HepG2 (cell line): ENCODE measurements around the gene NUDT22. TPM values are rescaled to one million over a fixed set of nuclear protein-coding genes. Genes with fewer than 3 reads are reported as not detected.

ENCODE experiments used
- CEBPG ChIP-seq: IDR thresholded peaks from 2 replicates; pipeline ENCODE4 v1.6.1; 2016
- HNF4A ChIP-seq: sonication (generic); formaldehyde crosslinking; IDR thresholded peaks from 2 replicates; pipeline ENCODE4 v1.4.0; 2020; ENCODE audit warnings: missing genetic modification reagents
- NFIC ChIP-seq: IDR thresholded peaks from 2 replicates; pipeline ENCODE4 v1.6.1; 2012; ENCODE audit warnings: mild to moderate bottlenecking, low read length, inconsistent platforms
- NFKBIZ ChIP-seq: IDR thresholded peaks from 2 replicates; pipeline ENCODE4 v1.6.1; 2018; ENCODE audit warnings: missing genetic modification reagents, missing compliant biosample characterization
- SALL1 ChIP-seq: sonication (generic); formaldehyde crosslinking; IDR thresholded peaks from 2 replicates; pipeline ENCODE4 v1.8.0; 2022; ENCODE audit warnings: mild to moderate bottlenecking, missing genetic modification reagents
- SNAI1 ChIP-seq: sonication (generic); formaldehyde crosslinking; IDR thresholded peaks from 2 replicates; pipeline ENCODE4 v1.5.0; 2020; ENCODE audit warnings: mild to moderate bottlenecking, missing genetic modification reagents, borderline replicate concordance
- TBL1XR1 ChIP-seq: fragments of 150-350 bp; IDR thresholded peaks from 2 replicates; pipeline ENCODE4 v1.6.1; 2014; ENCODE audit warnings: borderline replicate concordance, low read length; ENCODE audit not compliant: partially characterized antibody
- U2AF1 ChIP-seq: fragments of 200-400 bp; formaldehyde crosslinking; optimal IDR thresholded peaks from 2 replicates; pipeline ENCODE3; 2017; ENCODE audit warnings: mild to moderate bottlenecking, low read depth, low read length
- ZNF12 ChIP-seq: sonication (generic); formaldehyde crosslinking; IDR thresholded peaks from 2 replicates; pipeline ENCODE4 v1.5.0; 2020; ENCODE audit warnings: missing genetic modification reagents
- ZNF205 ChIP-seq: IDR thresholded peaks from 2 replicates; pipeline ENCODE4 v1.6.1; 2018; ENCODE audit warnings: missing biosample characterization, missing genetic modification reagents
- ZNF260 ChIP-seq: sonication (generic); formaldehyde crosslinking; IDR thresholded peaks from 2 replicates; pipeline ENCODE4 v1.4.0; 2020; ENCODE audit warnings: missing genetic modification reagents, low read depth, mild to moderate bottlenecking, borderline replicate concordance
- ZNF484 ChIP-seq: sonication (generic); formaldehyde crosslinking; IDR thresholded peaks from 2 replicates; pipeline ENCODE4 v1.5.1; 2020; ENCODE audit warnings: mild to moderate bottlenecking, low read depth, missing genetic modification reagents, borderline replicate concordance
- ZNF607 ChIP-seq: sonication (generic); formaldehyde crosslinking; IDR thresholded peaks from 2 replicates; pipeline ENCODE4 v1.5.1; 2020; ENCODE audit warnings: missing genetic modification reagents, mild to moderate bottlenecking, borderline replicate concordance
- ZNF614 ChIP-seq: IDR thresholded peaks from 2 replicates; pipeline ENCODE4 v1.6.1; 2018; ENCODE audit warnings: missing biosample characterization, missing genetic modification reagents, inconsistent platforms, borderline replicate concordance
- polyA plus RNA-seq, 8 experiments: library from polyadenylated mRNA; depleted of rRNA in 3 of 8; stranded (reverse) in 7 of 8; unstranded in 1 of 8; fragments of >200 nt; fragmentation: Illumina TruSeq in 4 of 8; extraction: Trizol in 4 of 8; gene quantifications; 2 replicates each; pipeline versions ENCODE4 v1.2.1 to v1.2.3, GENCODE V29; 2011 to 2016; ENCODE audit warnings: low read depth in 4 of 8, missing spikeins in 1 of 8, mixed read lengths in 1 of 8; ENCODE audit not compliant: insufficient read depth in 1 of 8
- total RNA-seq, 5 experiments: library from RNA; depleted of rRNA; stranded (reverse); fragments of >200 nt; fragmentation: Illumina TruSeq; extraction: Trizol; gene quantifications; 2 replicates each; pipeline ENCODE4 v1.2.3, GENCODE V29; 2016; ENCODE audit warnings: low read depth in 1 of 5
- TF ChIP-seq, protein P1 (sequence below): sonication (generic); formaldehyde crosslinking; IDR thresholded peaks from 2 replicates; pipeline ENCODE4 v1.5.1; 2020; ENCODE audit warnings: mild to moderate bottlenecking, missing genetic modification reagents, borderline replicate concordance
- TF ChIP-seq, protein P2 (sequence below): sonication (generic); formaldehyde crosslinking; IDR thresholded peaks from 2 replicates; pipeline ENCODE4 v1.8.1; 2023; ENCODE audit warnings: mild to moderate bottlenecking, missing genetic modification reagents
- TF ChIP-seq, protein P3 (sequence below): sonication (generic); formaldehyde crosslinking; IDR thresholded peaks from 2 replicates; pipeline ENCODE4 v1.4.0; 2020; ENCODE audit warnings: mild to moderate bottlenecking, low read depth, missing genetic modification reagents
- TF ChIP-seq, protein P4 (sequence below): IDR thresholded peaks from 2 replicates; pipeline ENCODE4 v1.6.1; 2018; ENCODE audit warnings: missing genetic modification reagents, mild to moderate bottlenecking, missing compliant biosample characterization
- TF ChIP-seq, protein P5 (sequence below): sonication (generic); formaldehyde crosslinking; IDR thresholded peaks from 2 replicates; pipeline ENCODE4 v1.4.0; 2020; ENCODE audit warnings: missing genetic modification reagents, borderline replicate concordance

The NUDT22 gene
- total and polyA plus RNA-seq, 2 of the 13 experiments (the other 11 are each of a cell fraction or from before 2014, with no cell fraction given), result 33.5 to 39.8 TPM

DNA sequence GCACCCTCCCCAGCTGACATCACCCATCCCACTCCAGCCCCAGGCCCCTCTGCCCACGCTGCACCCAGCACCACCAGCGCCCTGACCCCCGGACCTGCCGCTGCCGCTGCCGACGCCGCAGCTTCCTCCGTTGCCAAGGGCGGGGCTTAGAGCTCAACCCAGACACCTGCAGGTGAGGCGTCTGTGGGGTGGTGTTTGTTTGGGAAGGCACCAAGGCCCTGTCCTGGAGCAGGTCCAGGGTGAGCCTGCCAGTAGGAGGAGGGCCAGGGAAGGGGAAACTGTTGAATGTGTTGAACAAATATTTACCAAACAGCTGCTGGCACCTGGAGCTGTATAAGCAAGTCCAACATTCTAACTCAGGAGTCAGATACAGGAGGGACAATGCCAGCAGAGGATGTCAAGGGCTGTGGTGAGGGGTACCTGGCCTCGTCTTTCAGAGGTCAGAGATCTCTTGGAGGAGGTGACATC lies 11.4 kb downstream of the NUDT22 start (continued):
- TF ChIP-seq, protein P1, sequence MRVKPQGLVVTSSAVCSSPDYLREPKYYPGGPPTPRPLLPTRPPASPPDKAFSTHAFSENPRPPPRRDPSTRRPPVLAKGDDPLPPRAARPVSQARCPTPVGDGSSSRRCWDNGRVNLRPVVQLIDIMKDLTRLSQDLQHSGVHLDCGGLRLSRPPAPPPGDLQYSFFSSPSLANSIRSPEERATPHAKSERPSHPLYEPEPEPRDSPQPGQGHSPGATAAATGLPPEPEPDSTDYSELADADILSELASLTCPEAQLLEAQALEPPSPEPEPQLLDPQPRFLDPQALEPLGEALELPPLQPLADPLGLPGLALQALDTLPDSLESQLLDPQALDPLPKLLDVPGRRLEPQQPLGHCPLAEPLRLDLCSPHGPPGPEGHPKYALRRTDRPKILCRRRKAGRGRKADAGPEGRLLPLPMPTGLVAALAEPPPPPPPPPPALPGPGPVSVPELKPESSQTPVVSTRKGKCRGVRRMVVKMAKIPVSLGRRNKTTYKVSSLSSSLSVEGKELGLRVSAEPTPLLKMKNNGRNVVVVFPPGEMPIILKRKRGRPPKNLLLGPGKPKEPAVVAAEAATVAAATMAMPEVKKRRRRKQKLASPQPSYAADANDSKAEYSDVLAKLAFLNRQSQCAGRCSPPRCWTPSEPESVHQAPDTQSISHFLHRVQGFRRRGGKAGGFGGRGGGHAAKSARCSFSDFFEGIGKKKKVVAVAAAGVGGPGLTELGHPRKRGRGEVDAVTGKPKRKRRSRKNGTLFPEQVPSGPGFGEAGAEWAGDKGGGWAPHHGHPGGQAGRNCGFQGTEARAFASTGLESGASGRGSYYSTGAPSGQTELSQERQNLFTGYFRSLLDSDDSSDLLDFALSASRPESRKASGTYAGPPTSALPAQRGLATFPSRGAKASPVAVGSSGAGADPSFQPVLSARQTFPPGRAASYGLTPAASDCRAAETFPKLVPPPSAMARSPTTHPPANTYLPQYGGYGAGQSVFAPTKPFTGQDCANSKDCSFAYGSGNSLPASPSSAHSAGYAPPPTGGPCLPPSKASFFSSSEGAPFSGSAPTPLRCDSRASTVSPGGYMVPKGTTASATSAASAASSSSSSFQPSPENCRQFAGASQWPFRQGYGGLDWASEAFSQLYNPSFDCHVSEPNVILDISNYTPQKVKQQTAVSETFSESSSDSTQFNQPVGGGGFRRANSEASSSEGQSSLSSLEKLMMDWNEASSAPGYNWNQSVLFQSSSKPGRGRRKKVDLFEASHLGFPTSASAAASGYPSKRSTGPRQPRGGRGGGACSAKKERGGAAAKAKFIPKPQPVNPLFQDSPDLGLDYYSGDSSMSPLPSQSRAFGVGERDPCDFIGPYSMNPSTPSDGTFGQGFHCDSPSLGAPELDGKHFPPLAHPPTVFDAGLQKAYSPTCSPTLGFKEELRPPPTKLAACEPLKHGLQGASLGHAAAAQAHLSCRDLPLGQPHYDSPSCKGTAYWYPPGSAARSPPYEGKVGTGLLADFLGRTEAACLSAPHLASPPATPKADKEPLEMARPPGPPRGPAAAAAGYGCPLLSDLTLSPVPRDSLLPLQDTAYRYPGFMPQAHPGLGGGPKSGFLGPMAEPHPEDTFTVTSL, result no peak
- no peak for TF ChIP-seq ZNF607 (CRISPR knock-in tag)
- TF ChIP-seq SNAI1 (CRISPR knock-in tag), result no peak
- TF ChIP-seq ZNF205 (CRISPR knock-in tag), result no peak
- no peak for TF ChIP-seq ZNF12 (CRISPR knock-in tag)
- TF ChIP-seq, protein P2, sequence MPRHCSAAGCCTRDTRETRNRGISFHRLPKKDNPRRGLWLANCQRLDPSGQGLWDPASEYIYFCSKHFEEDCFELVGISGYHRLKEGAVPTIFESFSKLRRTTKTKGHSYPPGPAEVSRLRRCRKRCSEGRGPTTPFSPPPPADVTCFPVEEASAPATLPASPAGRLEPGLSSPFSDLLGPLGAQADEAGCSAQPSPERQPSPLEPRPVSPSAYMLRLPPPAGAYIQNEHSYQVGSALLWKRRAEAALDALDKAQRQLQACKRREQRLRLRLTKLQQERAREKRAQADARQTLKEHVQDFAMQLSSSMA (CRISPR knock-in tag), result no peak
- no peak for TF ChIP-seq NFKBIZ (CRISPR knock-in tag)
- TF ChIP-seq, protein P3, sequence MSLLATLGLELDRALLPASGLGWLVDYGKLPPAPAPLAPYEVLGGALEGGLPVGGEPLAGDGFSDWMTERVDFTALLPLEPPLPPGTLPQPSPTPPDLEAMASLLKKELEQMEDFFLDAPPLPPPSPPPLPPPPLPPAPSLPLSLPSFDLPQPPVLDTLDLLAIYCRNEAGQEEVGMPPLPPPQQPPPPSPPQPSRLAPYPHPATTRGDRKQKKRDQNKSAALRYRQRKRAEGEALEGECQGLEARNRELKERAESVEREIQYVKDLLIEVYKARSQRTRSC (CRISPR knock-in tag), result no peak
- no peak for TF ChIP-seq ZNF260 (CRISPR knock-in tag)
- no peak for TF ChIP-seq ZNF484 (CRISPR knock-in tag)
- peak; percentile 44 for TF ChIP-seq HNF4A (CRISPR knock-in tag)
- TF ChIP-seq U2AF1, result no peak
- peak; percentile 83 for TF ChIP-seq SALL1 (CRISPR knock-in tag)
- no peak; the same call in 1 of the 2 replicates for TF ChIP-seq NFIC
- TF ChIP-seq TBL1XR1, result no peak
- TF ChIP-seq, protein P4, sequence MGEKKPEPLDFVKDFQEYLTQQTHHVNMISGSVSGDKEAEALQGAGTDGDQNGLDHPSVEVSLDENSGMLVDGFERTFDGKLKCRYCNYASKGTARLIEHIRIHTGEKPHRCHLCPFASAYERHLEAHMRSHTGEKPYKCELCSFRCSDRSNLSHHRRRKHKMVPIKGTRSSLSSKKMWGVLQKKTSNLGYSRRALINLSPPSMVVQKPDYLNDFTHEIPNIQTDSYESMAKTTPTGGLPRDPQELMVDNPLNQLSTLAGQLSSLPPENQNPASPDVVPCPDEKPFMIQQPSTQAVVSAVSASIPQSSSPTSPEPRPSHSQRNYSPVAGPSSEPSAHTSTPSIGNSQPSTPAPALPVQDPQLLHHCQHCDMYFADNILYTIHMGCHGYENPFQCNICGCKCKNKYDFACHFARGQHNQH (CRISPR knock-in tag), result peak; percentile 62; the same call in 1 of the 2 replicates
- no peak for TF ChIP-seq CEBPG
- TF ChIP-seq, protein P5, sequence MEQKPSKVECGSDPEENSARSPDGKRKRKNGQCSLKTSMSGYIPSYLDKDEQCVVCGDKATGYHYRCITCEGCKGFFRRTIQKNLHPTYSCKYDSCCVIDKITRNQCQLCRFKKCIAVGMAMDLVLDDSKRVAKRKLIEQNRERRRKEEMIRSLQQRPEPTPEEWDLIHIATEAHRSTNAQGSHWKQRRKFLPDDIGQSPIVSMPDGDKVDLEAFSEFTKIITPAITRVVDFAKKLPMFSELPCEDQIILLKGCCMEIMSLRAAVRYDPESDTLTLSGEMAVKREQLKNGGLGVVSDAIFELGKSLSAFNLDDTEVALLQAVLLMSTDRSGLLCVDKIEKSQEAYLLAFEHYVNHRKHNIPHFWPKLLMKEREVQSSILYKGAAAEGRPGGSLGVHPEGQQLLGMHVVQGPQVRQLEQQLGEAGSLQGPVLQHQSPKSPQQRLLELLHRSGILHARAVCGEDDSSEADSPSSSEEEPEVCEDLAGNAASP (CRISPR knock-in tag), result 0 out of 2 replicates have a peak, but pooled peaks have one; percentile 52
- peak; percentile 45; the same call in 1 of the 2 replicates for TF ChIP-seq ZNF614 (CRISPR knock-in tag)
